Mesenchymal stem cell (in vitro differentiated cells and primary cell): ENCODE data around the gene MRPS18C. TPM values are rescaled to one million over a fixed set of nuclear protein-coding genes. Genes with fewer than 3 reads are reported as not detected.

Experiments used
- DNase-seq: peaks from one replicate; pipeline ENCODE4 v3.0.0-alpha.2; 2013
- H2AFZ ChIP-seq: one replicate; pipeline ENCODE4 v1.6.1; 2013; ENCODE audit warnings: low read depth, mild to moderate bottlenecking, control low read depth, inconsistent platforms, low read length, moderate library complexity
- H2AK5ac ChIP-seq: 2 replicates; pipeline ENCODE4 v1.6.1; 2013; ENCODE audit warnings: low read length, moderate library complexity, mild to moderate bottlenecking, inconsistent platforms; ENCODE audit not compliant: severe bottlenecking
- H2BK120ac ChIP-seq: one replicate; pipeline ENCODE4 v1.6.1; 2013; ENCODE audit warnings: low read depth, mild to moderate bottlenecking, inconsistent platforms, low read length, moderate library complexity
- H2BK12ac ChIP-seq, 2 experiments: one replicate each; pipeline ENCODE4 v1.6.1; 2013; ENCODE audit warnings: inconsistent platforms in 2 of 2, low read length in 2 of 2, mild to moderate bottlenecking in 2 of 2, moderate library complexity in 2 of 2, control low read depth in 1 of 2
- H2BK15ac ChIP-seq: one replicate; pipeline ENCODE4 v1.6.1; 2013; ENCODE audit warnings: mild to moderate bottlenecking, low read depth, inconsistent platforms; ENCODE audit not compliant: poor library complexity, severe bottlenecking
- H2BK5ac ChIP-seq: 2 replicates; pipeline ENCODE4 v1.6.1; 2013; ENCODE audit warnings: low read depth, mild to moderate bottlenecking, low read length, control low read depth, inconsistent platforms; ENCODE audit not compliant: poor library complexity, severe bottlenecking
- H3K14ac ChIP-seq, 2 experiments: one replicate each; pipeline ENCODE4 v1.6.1; 2013; ENCODE audit warnings: inconsistent platforms in 2 of 2, low read length in 2 of 2, control low read depth in 1 of 2, mild to moderate bottlenecking in 1 of 2, moderate library complexity in 1 of 2
- H3K18ac ChIP-seq, 2 experiments: one replicate each; pipeline ENCODE4 v1.6.1; 2013; ENCODE audit warnings: inconsistent platforms in 2 of 2, low read length in 2 of 2, control low read depth in 1 of 2, low read depth in 1 of 2, mild to moderate bottlenecking in 1 of 2
- H3K23ac ChIP-seq, 2 experiments: one replicate each; pipeline ENCODE4 v1.6.1; 2013; ENCODE audit warnings: inconsistent platforms in 2 of 2, low read length in 2 of 2, mild to moderate bottlenecking in 2 of 2, moderate library complexity in 2 of 2, control low read depth in 1 of 2
- H3K27ac ChIP-seq: 2 replicates; pipeline ENCODE4 v1.5.1; 2013; ENCODE audit warnings: mild to moderate bottlenecking, moderate library complexity, low read length, control low read depth, inconsistent platforms; ENCODE audit not compliant: poor library complexity, severe bottlenecking
- H3K27me3 ChIP-seq, 2 experiments: 2 replicates each; pipeline versions ENCODE4 v1.6.1 to v1.7.0; 2013; ENCODE audit warnings: low read length in 2 of 2, mild to moderate bottlenecking in 2 of 2, moderate library complexity in 2 of 2, control low read depth in 1 of 2, inconsistent platforms in 1 of 2; ENCODE audit not compliant: control insufficient read depth in 1 of 2, insufficient read depth in 1 of 2
- H3K36me3 ChIP-seq, 2 experiments: 2 replicates each; pipeline versions ENCODE4 v1.6.1 to v1.7.0; 2013; ENCODE audit warnings: low read length in 2 of 2, control low read depth in 1 of 2, inconsistent platforms in 1 of 2, low read depth in 1 of 2, mild to moderate bottlenecking in 1 of 2; ENCODE audit not compliant: insufficient read depth in 2 of 2, control insufficient read depth in 1 of 2
- H3K4ac ChIP-seq, 2 experiments: one replicate each; pipeline ENCODE4 v1.6.1; 2013; ENCODE audit warnings: inconsistent platforms in 2 of 2, low read length in 2 of 2, mild to moderate bottlenecking in 2 of 2, moderate library complexity in 2 of 2, control low read depth in 1 of 2, low read depth in 1 of 2
- H3K4me1 ChIP-seq: 2 replicates; pipeline ENCODE4 v1.6.1; 2013; ENCODE audit warnings: low read depth, low read length, control low read depth; ENCODE audit not compliant: control insufficient read depth, insufficient read depth
- H3K4me2 ChIP-seq: 2 replicates; pipeline ENCODE4 v1.6.1; 2013; ENCODE audit warnings: low read length, mild to moderate bottlenecking, inconsistent platforms; ENCODE audit not compliant: poor library complexity, severe bottlenecking
- H3K4me3 ChIP-seq, 2 experiments: 2 replicates each; pipeline versions ENCODE4 v1.5.1 to v1.7.0; 2013; ENCODE audit warnings: low read length in 2 of 2, mild to moderate bottlenecking in 2 of 2, control low read depth in 1 of 2, low read depth in 1 of 2; ENCODE audit not compliant: insufficient read depth in 1 of 2
- H3K79me1 ChIP-seq: replicated peaks from 2 replicates; pipeline ENCODE4 v1.6.1; 2013; ENCODE audit warnings: mild to moderate bottlenecking, control low read depth, low read length, inconsistent platforms; ENCODE audit not compliant: poor library complexity, severe bottlenecking
- H3K9ac ChIP-seq: 2 replicates; pipeline ENCODE4 v1.7.0; 2013; ENCODE audit warnings: mild to moderate bottlenecking, low read length, moderate library complexity
- H3K9me3 ChIP-seq: 2 replicates; pipeline ENCODE4 v1.7.0; 2013; ENCODE audit warnings: mild to moderate bottlenecking, low read length; ENCODE audit not compliant: control insufficient read depth
- H4K8ac ChIP-seq: one replicate; pipeline ENCODE4 v1.6.1; 2013; ENCODE audit warnings: inconsistent platforms, mild to moderate bottlenecking, low read length, moderate library complexity
- H4K91ac ChIP-seq: one replicate; pipeline ENCODE4 v1.6.1; 2013; ENCODE audit warnings: mild to moderate bottlenecking, low read length, inconsistent platforms
- WGBS: methylation state at CpG from one replicate; pipeline ENCODE4 v1.1.7; 2013; ENCODE audit warnings: mixed read lengths; 5-methylcytosine and 5-hydroxymethylcytosine counted together
- polyA plus RNA-seq, 2 experiments: library from polyadenylated mRNA; stranded (reverse); fragments of 200-250 nt; gene quantifications; one replicate each; pipeline ENCODE4 v1.2.3, GENCODE V29; 2013

Gene MRPS18C
- polyA plus RNA-seq (2013, experiment 1 of 2): 94.0 TPM
- 104 TPM for polyA plus RNA-seq (2013, experiment 2 of 2)

DNA sequence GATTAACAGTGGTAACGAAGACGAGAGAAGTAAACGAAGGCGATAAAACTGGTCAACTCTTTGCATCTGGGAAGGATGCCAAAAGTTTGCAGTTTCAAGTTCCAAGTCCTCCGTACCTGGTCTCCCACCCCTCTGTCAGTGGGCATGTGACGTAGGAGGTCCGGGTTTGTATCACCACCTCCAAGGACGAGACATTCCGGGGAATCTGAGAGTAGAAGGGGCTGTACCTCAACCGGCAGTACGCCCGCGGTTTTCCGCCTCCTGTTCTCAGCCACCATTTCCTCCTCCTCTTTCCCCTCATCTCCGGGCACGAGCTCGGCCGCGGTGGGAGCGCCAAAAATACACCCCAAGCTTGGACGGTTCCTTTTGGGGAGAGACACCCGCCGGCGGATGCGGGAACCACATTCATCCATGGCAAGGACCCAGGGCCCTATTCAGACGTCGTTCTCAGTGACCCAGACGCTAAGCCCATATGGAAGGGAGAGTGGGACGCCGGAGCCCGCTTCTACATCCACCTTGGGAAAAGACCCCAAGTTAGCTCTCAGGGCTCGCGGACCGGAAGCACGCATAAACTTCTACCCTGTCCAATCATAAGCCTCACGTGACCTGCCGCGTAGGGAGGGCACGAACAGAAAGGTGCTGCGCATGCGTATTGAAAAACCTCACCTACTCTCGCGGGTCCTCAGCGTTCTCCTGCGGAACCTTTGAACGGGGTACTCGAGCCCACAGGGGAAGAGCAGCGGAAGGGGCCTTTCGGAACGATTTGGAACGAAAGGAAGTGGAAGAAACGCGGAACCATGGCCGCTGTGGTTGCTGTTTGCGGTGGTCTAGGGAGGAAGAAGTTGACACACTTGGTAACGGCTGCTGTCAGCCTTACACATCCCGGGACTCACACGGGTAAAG is at the start of gene MRPS18C, which contains the start of gene HELQ:
MRPS18C (plus strand) TSS at position 778 of the 903 bp plus-strand sequence; CDS start at position 798, 20 bp downstream.
HELQ (minus strand) TSS at position 543 of the 903 bp plus-strand sequence; CDS start at position 413, 130 bp downstream.
- Histone ChIP-seq H2BK120ac (peak within 1 kb of the TSS; percentile 51), H2BK15ac (no peak within 1 kb of the TSS), H3K23ac (peak within 1 kb of the TSS in 1 of 2 experiments; percentile 93), H3K4me2 (peak within 1 kb of the TSS; percentile 82), H3K9ac (peak within 1 kb of the TSS; percentile 96), H2AK5ac (no peak within 1 kb of the TSS), H3K36me3 (peaks cover 10 to 59% of the 10 kb centered on the region in 2 experiments), H4K91ac (peak within 1 kb of the TSS; percentile 85), H3K4me1 (peaks cover 3% of the 10 kb centered on the region), H3K79me1 (peaks cover 18% of the 10 kb centered on the region), H3K14ac (peak within 1 kb of the TSS in 1 of 2 experiments; percentile 93), H3K4ac (peak within 1 kb of the TSS; percentile 73 to 98), H3K27ac (peak within 1 kb of the TSS; percentile 97), H3K9me3 (no peaks in the 10 kb centered on the region), H3K27me3 (no peaks in the 10 kb centered on the region), H2AFZ (peak within 1 kb of the TSS; percentile 99), H2BK5ac (peak within 1 kb of the TSS; percentile 46), H3K18ac (peak within 1 kb of the TSS; percentile 82 to 93), H2BK12ac (peak within 1 kb of the TSS in 1 of 2 experiments; percentile 42), H4K8ac (peak within 1 kb of the TSS; percentile 93), H3K4me3 (peak within 1 kb of the TSS; percentile 81 to 97)
- under 1% methylated on average over 56 of the region's 58 CpGs for WGBS
- DNase-seq: peak; percentile 99

DNA sequence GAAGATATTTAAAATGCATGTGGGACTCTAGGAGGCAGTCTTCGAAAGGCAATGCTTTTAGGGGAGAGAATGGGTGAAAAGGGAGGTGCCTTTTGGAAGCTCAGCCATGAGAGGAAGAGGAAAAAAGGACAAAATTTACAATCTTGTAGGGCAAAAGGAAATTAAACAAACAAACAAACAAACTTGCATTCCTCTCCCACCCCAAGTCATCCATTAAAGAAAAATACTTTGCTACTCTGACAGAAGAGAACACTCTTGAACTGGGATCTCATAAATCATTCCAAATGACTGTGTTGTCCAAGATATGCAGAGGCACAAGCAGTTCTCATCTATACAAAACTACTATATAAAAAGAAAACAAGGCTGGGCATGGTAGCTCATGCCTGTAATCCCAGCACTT is 47.0 kb upstream of the MRPS18C start:
- Histone ChIP-seq H3K18ac (no peak overlapping the region), H3K4ac (no peak overlapping the region), H3K9me3 (no peaks in the 10 kb centered on the region), H3K4me1 (no peaks in the 10 kb centered on the region), H3K27ac (no peak overlapping the region), H2BK12ac (no peak overlapping the region), H2AFZ (no peak overlapping the region), H3K23ac (no peak overlapping the region), H2BK5ac (no peak overlapping the region), H2BK120ac (no peak overlapping the region), H3K9ac (no peak overlapping the region), H3K4me3 (no peak overlapping the region), H4K91ac (no peak overlapping the region), H3K36me3 (peaks cover 3 to 49% of the 10 kb centered on the region in 2 experiments), H4K8ac (no peak overlapping the region), H3K79me1 (no peaks in the 10 kb centered on the region), H2BK15ac (no peak overlapping the region), H3K27me3 (no peaks in the 10 kb centered on the region), H3K14ac (no peak overlapping the region), H2AK5ac (no peak overlapping the region), H3K4me2 (no peak overlapping the region)
- 93% methylated on average over 1 of the region's 1 CpG for WGBS
- no peak for DNase-seq

GRCh38 chr4:83413676-83414075 is 42.2 kb upstream of the MRPS18C start:
- Histone ChIP-seq H3K4ac (no peak overlapping the region), H2BK120ac (no peak overlapping the region), H3K14ac (no peak overlapping the region)

DNA sequence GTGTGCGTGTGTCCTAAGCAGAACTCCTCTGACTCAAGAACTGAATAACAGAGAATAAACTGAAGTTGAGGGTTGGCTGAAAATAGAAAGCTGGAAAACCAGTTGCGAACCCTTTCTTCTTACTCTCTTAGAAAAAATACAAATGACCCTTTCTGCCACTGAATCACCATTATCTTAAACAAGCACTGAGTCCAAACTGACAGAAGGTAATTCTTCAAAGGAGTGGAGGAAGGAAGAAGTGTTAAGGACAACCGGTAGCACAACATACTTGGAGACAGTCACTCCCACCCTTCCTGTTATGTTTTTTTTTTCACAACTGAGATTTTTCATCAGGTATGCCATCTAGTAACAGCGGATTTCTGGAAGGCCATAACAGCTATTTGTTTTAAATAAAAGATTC is 38.3 kb upstream of the MRPS18C start:
- Histone ChIP-seq H3K79me1 (no peaks in the 10 kb centered on the region), H3K9ac (no peak overlapping the region), H2BK120ac (no peak overlapping the region), H3K27ac (no peak overlapping the region), H2BK5ac (no peak overlapping the region), H3K36me3 (peaks cover 21 to 70% of the 10 kb centered on the region in 2 experiments), H3K4me2 (no peak overlapping the region), H4K8ac (no peak overlapping the region), H4K91ac (no peak overlapping the region), H3K4ac (no peak overlapping the region), H3K4me1 (no peaks in the 10 kb centered on the region), H2AK5ac (no peak overlapping the region), H2BK15ac (no peak overlapping the region), H3K4me3 (no peak overlapping the region), H3K14ac (no peak overlapping the region), H2BK12ac (no peak overlapping the region), H3K23ac (no peak overlapping the region), H3K9me3 (no peaks in the 10 kb centered on the region), H2AFZ (no peak overlapping the region), H3K18ac (no peak overlapping the region), H3K27me3 (no peaks in the 10 kb centered on the region)
- DNase-seq: no peak
- WGBS: 100% methylated on average over 2 of the region's 4 CpGs

More at GRCh38 chr4:83413676-83414075, 42.2 kb upstream of the MRPS18C start:
- no peaks in the 10 kb centered on the region for H3K9me3 ChIP-seq
- H2AK5ac ChIP-seq: no peak overlapping the region
- H3K27me3 ChIP-seq: no peaks in the 10 kb centered on the region
- H4K8ac ChIP-seq: no peak overlapping the region
- H3K4me1 ChIP-seq: no peaks in the 10 kb centered on the region
- no peak overlapping the region for H2BK15ac ChIP-seq
- no peak overlapping the region for H4K91ac ChIP-seq
- no peak overlapping the region for H3K23ac ChIP-seq
- no peak overlapping the region for H2BK12ac ChIP-seq
- no peak overlapping the region for H3K27ac ChIP-seq
- no peak overlapping the region for H2BK5ac ChIP-seq
- WGBS: no CpG with 5 or more reads among the region's 2 CpGs
- H3K9ac ChIP-seq: no peak overlapping the region
- H2AFZ ChIP-seq: no peak overlapping the region
- H3K36me3 ChIP-seq: peaks cover 15 to 67% of the 10 kb centered on the region in 2 experiments
- no peaks in the 10 kb centered on the region for H3K79me1 ChIP-seq
- no peak overlapping the region for H3K4me3 ChIP-seq
- H3K4me2 ChIP-seq: no peak overlapping the region
- H3K18ac ChIP-seq: no peak overlapping the region
- DNase-seq: no peak
